Right lobe of liver (tissue), 6 donors: ENCODE results near the gene HPSE2. TPM values are rescaled to one million over a fixed set of nuclear protein-coding genes. Genes with fewer than 3 reads are reported as not detected.

Experiments used
- ATAC-seq, 4 donors: fragments of 200-7000 bp; cut with Tn5 transposase; one replicate each; pipeline ENCODE4 v1.9.1; 2020; ENCODE audit warnings: mild to moderate bottlenecking in 4 of 4, moderate library complexity in 4 of 4
- DNase-seq, 3 donors: peaks; one replicate each; pipeline ENCODE4 v3.0.0-alpha.2; 2020
- H3K27ac ChIP-seq, 3 donors: fragments of 200-600 bp; one replicate each; pipeline ENCODE4 v1.8.0; 2022
- H3K27me3 ChIP-seq, 2 donors: fragments of 200-600 bp; one replicate each; pipeline ENCODE4 v1.8.0; 2022
- H3K36me3 ChIP-seq, 4 donors: fragments of 200-600 bp; sonication (generic) in 1 of 4; one replicate each; pipeline versions ENCODE4 v1.5.1 to v1.8.0; 2017 to 2022; ENCODE audit warnings: control low read depth in 1 of 4
- H3K4me1 ChIP-seq, 4 donors: fragments of 200-600 bp; sonication (generic) in 1 of 4; one replicate each; pipeline versions ENCODE4 v1.5.1 to v1.8.0; 2017 to 2022; ENCODE audit warnings: control low read depth in 1 of 4
- H3K4me3 ChIP-seq, 3 donors: fragments of 200-600 bp; one replicate each; pipeline ENCODE4 v1.8.0; 2022
- H3K9me3 ChIP-seq, 4 donors: fragments of 200-600 bp; sonication (generic) in 1 of 4; one replicate each; pipeline versions ENCODE4 v1.5.1 to v1.8.0; 2017 to 2022; ENCODE audit warnings: control low read depth in 1 of 4
- CTCF ChIP-seq, 4 donors: fragments of 200-600 bp in 3 of 4; fragments of 450-650 bp in 1 of 4; IDR thresholded peaks; one replicate each; pipeline versions ENCODE4 v1.5.1 to v1.8.0; 2016 to 2022; ENCODE audit warnings: antibody characterized with exemption in 4 of 4, mild to moderate bottlenecking in 2 of 4
- POLR2A ChIP-seq: fragments of 450-650 bp; IDR thresholded peaks from one replicate; pipeline ENCODE4 v1.6.1; 2017; ENCODE audit warnings: antibody characterized with exemption, mild to moderate bottlenecking
- WGBS: methylation state at CpG from one replicate; pipeline ENCODE4 v1.1.6; 2018; ENCODE audit warnings: low coverage, low lambda C conversion rate; ENCODE audit not compliant: insufficient coverage; ENCODE audit errors: missing lambda C conversion rate; 5-methylcytosine and 5-hydroxymethylcytosine counted together
- intact Hi-C, 2 donors: fragments of 100-400 bp; cut with DNase I; formaldehyde crosslinking; loops; one replicate each; pipeline versions ENCODE4 v1.11.2 to v1.14.1; 2022
- total RNA-seq, 6 experiments: library from RNA; depleted of rRNA in 2 of 6; stranded (reverse); fragments of >200 nt in 2 of 6; fragmentation: NEBNext Ultra II Directional in 3 of 6; extraction: Animal tissue kit (Norgen Biotek cat#: 25700) in 3 of 6; gene quantifications; one replicate each; pipeline versions ENCODE4 v1.1.0 to v1.2.4, GENCODE V29; 2016 to 2023
- donor health status: DM: no; HTN: yes; CAD: no.
- donor health status: DM: no; HTN: no; CAD: no.
- donor health status: DM: no; HTN: no; CAD: no.
- donor health status: DM: no; HTN: yes; CAD: no.
- donor health status: DM: no; HTN: yes; CAD: no.

The HPSE2 gene
- total RNA-seq, 6 experiments from 2014 or later = not detected

GRCh38 chr10:98646998-98647917 lies 588.4 kb downstream of the HPSE2 start:
- WGBS = 23% methylated on average over 6 of the region's 6 CpGs
- H3K9me3 ChIP-seq = no peaks in the 10 kb centered on the region
- H3K4me1 ChIP-seq = no peaks in the 10 kb centered on the region
- H3K36me3 ChIP-seq = no peaks in the 10 kb centered on the region
- no peak overlapping the region for H3K4me3 ChIP-seq
- intact Hi-C loops = no loop called here
- TF ChIP-seq POLR2A (no peak), CTCF (IDR thresholded peaks at IDR 0.05) (no peak)
- H3K27me3 ChIP-seq = no peaks in the 10 kb centered on the region
- peak in 1 of 4 donors; percentile 21 for ATAC-seq
- no peak for DNase-seq
- H3K27ac ChIP-seq = no peak overlapping the region

- H3K9me3 ChIP-seq = no peaks in the 10 kb centered on the region
- no peak overlapping the region for H3K4me3 ChIP-seq
- WGBS = 75% methylated on average over 1 of the region's 1 CpG
- H3K27ac ChIP-seq = no peak overlapping the region
- no peaks in the 10 kb centered on the region for H3K4me1 ChIP-seq
- H3K27me3 ChIP-seq = no peaks in the 10 kb centered on the region
- DNase-seq = no peak
- ATAC-seq = no peak
- TF ChIP-seq CTCF (IDR thresholded peaks at IDR 0.05) (no peak), POLR2A (no peak)
- H3K36me3 ChIP-seq = no peaks in the 10 kb centered on the region
- intact Hi-C loops = no loop called here
Measured at GRCh38 chr10:98644466-98644865, 591.2 kb downstream of the HPSE2 start.

GRCh38 chr10:98642281-98642680 lies 593.4 kb downstream of the HPSE2 start:
- Histone ChIP-seq H3K4me1 (no peaks in the 10 kb centered on the region), H3K4me3 (no peak overlapping the region), H3K9me3 (no peaks in the 10 kb centered on the region), H3K36me3 (no peaks in the 10 kb centered on the region), H3K27me3 (no peaks in the 10 kb centered on the region), H3K27ac (no peak overlapping the region)
- DNase-seq (no peak), ATAC-seq (no peak)
- 76% methylated on average over 2 of the region's 2 CpGs for WGBS
- TF ChIP-seq POLR2A (no peak), CTCF (IDR thresholded peaks at IDR 0.05) (no peak)
- intact Hi-C loops = no loop called here

- no peak overlapping the region for H3K4me3 ChIP-seq
- TF ChIP-seq CTCF (IDR thresholded peaks at IDR 0.05) (no peak), POLR2A (no peak)
- no peaks in the 10 kb centered on the region for H3K9me3 ChIP-seq
- H3K36me3 ChIP-seq = no peaks in the 10 kb centered on the region
- no peak for DNase-seq
- ATAC-seq = no peak
- intact Hi-C loops = no loop called here
- H3K27ac ChIP-seq = no peak overlapping the region
- H3K27me3 ChIP-seq = no peaks in the 10 kb centered on the region
- H3K4me1 ChIP-seq = no peaks in the 10 kb centered on the region
- 65% methylated on average over 5 of the region's 5 CpGs for WGBS
Measured at GRCh38 chr10:98638920-98639319, 596.7 kb downstream of the HPSE2 start.
